C4-2B (cell line): ENCODE data around the gene CRYBB3.
A peak's percentile ranks its signal among the peaks of the same experiment; 100 is the strongest.
"Not testable (repeated sequence)": the region's sequence is repeated elsewhere in the genome, so short reads cannot be mapped to it uniquely, and the experiment has no call there.

Source experiments
- H3K27ac ChIP-seq: fragments of 450-650 bp; 2 replicates; pipeline ENCODE4 v1.5.1; 2017
- CTCF ChIP-seq: fragments of 450-650 bp; conservative IDR thresholded peaks from 2 replicates; pipeline ENCODE4 v1.5.1; 2017; ENCODE audit warnings: mild to moderate bottlenecking
- ZFX ChIP-seq: fragments of 450-650 bp; IDR thresholded peaks from 2 replicates; pipeline ENCODE4 v1.6.1; 2017

Gene CRYBB3

GRCh38 chr22:25202290-25202921 lies 2.7 kb downstream of the CRYBB3 start:
- no peak overlapping the region for H3K27ac ChIP-seq
- TF ChIP-seq CTCF (peak; percentile 96), ZFX (no peak)

- TF ChIP-seq ZFX = no peak
- no peak for TF ChIP-seq CTCF
- no peak overlapping the region for H3K27ac ChIP-seq
Observed at GRCh38 chr22:25203082-25203481, 3.4 kb downstream of the CRYBB3 start.

- not testable (repeated sequence) for H3K27ac ChIP-seq
Observed at GRCh38 chr22:25204547-25204946, 4.9 kb downstream of the CRYBB3 start.

DNA sequence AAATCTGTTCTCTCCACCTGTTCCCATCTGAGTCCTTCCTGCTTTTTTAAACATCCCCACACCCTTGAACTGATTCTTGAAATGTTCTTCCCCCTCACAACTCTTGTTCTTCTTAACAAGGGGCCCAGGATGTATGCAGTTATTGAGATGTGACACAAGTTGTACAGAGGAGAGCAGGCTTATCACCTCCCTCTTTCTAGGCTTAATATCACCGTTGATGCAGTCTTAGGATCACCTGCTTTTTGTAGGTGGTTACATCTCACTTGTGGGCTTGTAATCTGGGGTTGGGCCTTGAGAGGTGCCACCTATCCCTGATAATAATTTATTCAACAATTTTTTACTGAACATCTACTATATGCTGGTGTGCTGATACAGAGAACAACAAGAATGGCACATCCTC lies 6.2 kb downstream of the CRYBB3 start:
- TF ChIP-seq ZFX (no peak), CTCF (no peak)
- no peak overlapping the region for H3K27ac ChIP-seq

- TF ChIP-seq ZFX (no peak), CTCF (no peak)
- no peak overlapping the region for H3K27ac ChIP-seq
Observed at GRCh38 chr22:25206998-25207397, 7.3 kb downstream of the CRYBB3 start.

- TF ChIP-seq ZFX (no peak), CTCF (no peak)
- no peak overlapping the region for H3K27ac ChIP-seq
Observed at GRCh38 chr22:25207553-25208157, 8.0 kb downstream of the CRYBB3 start.

- TF ChIP-seq CTCF (no peak), ZFX (no peak)
- no peak overlapping the region for H3K27ac ChIP-seq
Observed at GRCh38 chr22:25208328-25208727, 8.7 kb downstream of the CRYBB3 start.
